GM19025 (cell line): ENCODE results near the gene ABI3BP.

Experiments
- ATAC-seq: cut with Tn5 transposase; IDR thresholded peaks from one replicate; pipeline ENCODE4 v1.9.1; 2021; ENCODE audit warnings: mild to moderate bottlenecking, low read depth, moderate library complexity; ENCODE audit not compliant: unreplicated experiment

ABI3BP gene

GRCh38 chr3:100783619-100784018, 209.6 kb downstream of the ABI3BP start:
- no peak for ATAC-seq

- no peak for ATAC-seq
Observed at GRCh38 chr3:100782906-100783305, 210.3 kb downstream of the ABI3BP start.

- no peak for ATAC-seq
Observed at GRCh38 chr3:100782348-100782747, 210.9 kb downstream of the ABI3BP start.

- no peak for ATAC-seq
Observed at GRCh38 chr3:100781301-100781700, 211.9 kb downstream of the ABI3BP start.

GRCh38 chr3:100780071-100780622, 213.1 kb downstream of the ABI3BP start:
- ATAC-seq, result no peak

GRCh38 chr3:100779480-100779879, 213.7 kb downstream of the ABI3BP start:
- no peak for ATAC-seq

- no peak for ATAC-seq
Observed at GRCh38 chr3:100777271-100777670, 215.9 kb downstream of the ABI3BP start.

GRCh38 chr3:100776746-100777145, 216.5 kb downstream of the ABI3BP start:
- no peak for ATAC-seq

- ATAC-seq, result no peak
Observed at GRCh38 chr3:100776097-100776729, 217.0 kb downstream of the ABI3BP start.

- no peak for ATAC-seq
Observed at GRCh38 chr3:100775669-100776068, 217.6 kb downstream of the ABI3BP start.

- ATAC-seq, result no peak
Observed at GRCh38 chr3:100775226-100775625, 218.0 kb downstream of the ABI3BP start.

- no peak for ATAC-seq
Observed at GRCh38 chr3:100769693-100770092, 223.5 kb downstream of the ABI3BP start.

GRCh38 chr3:100766069-100766468, 227.2 kb downstream of the ABI3BP start:
- no peak for ATAC-seq

- no peak for ATAC-seq
Observed at GRCh38 chr3:100765437-100765975, 227.7 kb downstream of the ABI3BP start.

GRCh38 chr3:100761951-100762350, 231.3 kb downstream of the ABI3BP start:
- ATAC-seq, result no peak

- ATAC-seq, result peak; percentile 73
Observed at GRCh38 chr3:100761211-100761942, 231.8 kb downstream of the ABI3BP start.

- ATAC-seq, result no peak
Observed at GRCh38 chr3:100760377-100760776, 232.8 kb downstream of the ABI3BP start.

- no peak for ATAC-seq
Observed at GRCh38 chr3:100759950-100760349, 233.3 kb downstream of the ABI3BP start.

GRCh38 chr3:100759159-100759558, 234.1 kb downstream of the ABI3BP start:
- ATAC-seq, result no peak

GRCh38 chr3:100756441-100756840, 236.8 kb downstream of the ABI3BP start:
- no peak for ATAC-seq

GRCh38 chr3:100754563-100755334, 238.5 kb downstream of the ABI3BP start:
- ATAC-seq, result no peak
